ENCODE measurements around the gene ATP5F1E. TPM values are rescaled to one million over a fixed set of nuclear protein-coding genes. Genes with fewer than 3 reads are reported as not detected.

The ATP5F1E gene
- total and polyA plus RNA-seq, 10 of the 15 experiments (the other 5 are each of a cell fraction or from before 2014, with no cell fraction given), result 49.0 to 407 (median 117) TPM

GRCh38 chr20:59005523-59006166 lies 26.5 kb downstream of the ATP5F1E start:
- Histone ChIP-seq H3K4me3 (peak overlapping the region; percentile 92), H3K9me3 (replicated peaks; ENCODE audit: control insufficient read depth, insufficient read depth, low read length) (no peaks in the 10 kb centered on the region), H2AFZ (ENCODE audit: control insufficient read depth, low read depth, low read length) (no peak overlapping the region), H4K20me1 (ENCODE audit: control insufficient read depth, insufficient read depth) (0 out of 2 replicates have a peak, but pooled peaks cover 2% of the 10 kb centered on the region), H3K4me2 (ENCODE audit: control insufficient read depth, insufficient read depth) (peak overlapping the region; percentile 53), H3K27ac (ENCODE audit: control insufficient read depth, insufficient read depth) (peak overlapping the region; percentile 95), H3K27me3 (replicated peaks in 1 of 2; ENCODE audit: control insufficient read depth in 2 of 2, insufficient read depth in 2 of 2, low read length in 1 of 2) (no peaks in the 10 kb centered on the region), H3K36me3 (ENCODE audit: control insufficient read depth in 2 of 2, insufficient read depth in 2 of 2, low read length in 1 of 2) (peaks cover 16 to 24% of the 10 kb centered on the region in 2 experiments), H3K4me1 (ENCODE audit: control insufficient read depth, insufficient read depth, low read length) (peaks cover 35% of the 10 kb centered on the region), H3K9ac (ENCODE audit: control insufficient read depth, insufficient read depth, low read length) (peak overlapping the region; percentile 92), H3K79me2 (ENCODE audit: control insufficient read depth, insufficient read depth, low read length) (peaks cover 56% of the 10 kb centered on the region)
- TF ChIP-seq CREM (IDR thresholded peaks at IDR 0.05; ENCODE audit: low read depth) (0 out of 2 replicates have a peak, but pooled peaks have one; percentile 6), SRF (IDR thresholded peaks at IDR 0.05; ENCODE audit: low read depth in 2 of 2, low read length in 2 of 2) (no peak), POLR2AphosphoS5 (IDR thresholded peaks at IDR 0.05; ENCODE audit: low read length) (no peak; the same call in 1 of the 2 replicates)
- ChIA-PET POLR2A (interaction anchor here (0.6 to 1.7 kb wide), 5 partner anchors 24 to 98 kb away, joined by 3 to 5 read pairs (median 4); partner anchors contain the start of genes ATP5F1E and NELFCD), SMC1A (ENCODE audit: uncharacterized antibody, unreplicated experiment) (interaction anchor here (0.6 to 2.0 kb wide), 8 partner anchors 21 to 121 kb away, joined by 3 to 14 read pairs (median 5); partner anchors contain the start of gene ATP5F1E), RAD21 (ENCODE audit: unreplicated experiment) (interaction anchor here (0.8 to 2.3 kb wide), 8 partner anchors 23 to 116 kb away, joined by 3 to 11 read pairs (median 3); partner anchors contain the start of gene ATP5F1E), CTCF (no interaction called here)
- WGBS (ENCODE audit: insufficient coverage, insufficient replicate concordance, low lambda C conversion rate, missing lambda C conversion rate), result 10% methylated on average over 3 of the region's 3 CpGs
- ATAC-seq (no peak), DNase-seq (ENCODE audit: low read depth, low spot score) (no peak), FAIRE-seq (no peak)
- intact Hi-C loops (cut with micrococcal nuclease; ENCODE audit: unreplicated experiment) (loop anchor here (2.0 kb wide), 2 partner anchors 21 to 115 kb away; no protein-coding TSS in a partner anchor), in situ Hi-C loops (cut with MboI) (loop anchor here (10.0 kb wide), 2 partner anchors 551 to 1611 kb away; partner anchors contain the start of gene RBM38)
- TSS peak; percentile 53 for BruUV-seq (replicated peaks)

Measured in GM12878 (cell line).